Heart left ventricle (tissue), 13 donors: ENCODE data around the gene CHMP5.

Experiments
- POLR2A ChIP-seq, 2 donors: fragments of 450-650 bp; IDR thresholded peaks; one replicate each; pipeline ENCODE4 v1.6.1; 2017; ENCODE audit warnings: antibody characterized with exemption in 2 of 2, mild to moderate bottlenecking in 2 of 2, moderate library complexity in 2 of 2
- TF ChIP-seq, protein P1 (sequence below), 12 donors: fragments of 200-600 bp; sonication (generic) in 4 of 12; IDR thresholded peaks; one replicate each; pipeline versions ENCODE4 v1.5.0 to v1.8.0; 2018 to 2022; ENCODE audit warnings: antibody characterized with exemption in 12 of 12, mild to moderate bottlenecking in 5 of 12
- donor health status: ischemic (EF 13 %, LVEDD 7.1; RV severe dilation, severe dysfunction).
- donor health status: DM: no; HTN: yes; CAD: no.
- donor health status: DM: no; HTN: no; CAD: no.
- donor health status: ischemic (EF 25% LVEDD 6.9; RV normal size, moderate dysfunction).
- donor health status: ischemic (EF 25% LVEDD 5.7; RV mildly dilated, moderate dysfunction).
- donor health status: ischemic (EF 35%, LVEDD 5.7; RV mildly dilated, moderate dysfunction).
- donor health status: nonischemic (EF 11% LVEDD 7.7; RV severe dilation, severe dysfunction).
- donor health status: DM: yes; HTN: yes; CAD: no.
- donor health status: PGD.
- donor health status: ischemic (EF 29% LVEDD 5.4; RV normal size, mild dysfunction).
- donor health status: nonischemic (EF 23%, LVEDD 6.1; RV moderate dilation, normal function).

DNA sequence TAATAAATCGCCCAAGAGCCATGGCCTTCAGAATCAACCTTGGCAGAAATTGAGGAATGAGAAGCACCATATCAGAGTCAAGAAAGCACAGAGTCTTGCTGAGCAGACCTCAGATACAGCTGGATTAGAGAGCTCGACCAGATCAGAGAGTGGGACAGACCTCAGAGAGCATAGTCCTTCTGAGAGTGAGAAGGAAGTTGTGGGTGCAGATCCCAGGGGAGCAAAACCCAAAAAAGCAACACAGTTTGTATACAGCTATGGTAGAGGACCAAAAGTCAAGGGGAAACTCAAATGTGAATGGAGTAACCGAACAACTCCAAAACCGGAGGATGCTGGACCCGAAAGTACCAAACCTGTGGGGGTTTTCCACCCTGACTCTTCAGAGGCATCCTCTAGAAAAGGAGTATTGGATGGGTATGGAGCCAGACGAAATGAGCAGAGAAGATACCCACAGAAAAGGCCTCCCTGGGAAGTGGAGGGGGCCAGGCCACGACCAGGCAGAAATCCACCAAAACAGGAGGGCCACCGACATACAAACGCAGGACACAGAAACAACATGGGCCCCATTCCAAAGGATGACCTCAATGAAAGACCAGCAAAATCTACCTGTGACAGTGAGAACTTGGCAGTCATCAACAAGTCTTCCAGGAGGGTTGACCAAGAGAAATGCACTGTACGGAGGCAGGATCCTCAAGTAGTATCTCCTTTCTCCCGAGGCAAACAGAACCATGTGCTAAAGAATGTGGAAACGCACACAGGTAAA lies 30.0 kb downstream of the CHMP5 start:
- TF ChIP-seq, protein P1, sequence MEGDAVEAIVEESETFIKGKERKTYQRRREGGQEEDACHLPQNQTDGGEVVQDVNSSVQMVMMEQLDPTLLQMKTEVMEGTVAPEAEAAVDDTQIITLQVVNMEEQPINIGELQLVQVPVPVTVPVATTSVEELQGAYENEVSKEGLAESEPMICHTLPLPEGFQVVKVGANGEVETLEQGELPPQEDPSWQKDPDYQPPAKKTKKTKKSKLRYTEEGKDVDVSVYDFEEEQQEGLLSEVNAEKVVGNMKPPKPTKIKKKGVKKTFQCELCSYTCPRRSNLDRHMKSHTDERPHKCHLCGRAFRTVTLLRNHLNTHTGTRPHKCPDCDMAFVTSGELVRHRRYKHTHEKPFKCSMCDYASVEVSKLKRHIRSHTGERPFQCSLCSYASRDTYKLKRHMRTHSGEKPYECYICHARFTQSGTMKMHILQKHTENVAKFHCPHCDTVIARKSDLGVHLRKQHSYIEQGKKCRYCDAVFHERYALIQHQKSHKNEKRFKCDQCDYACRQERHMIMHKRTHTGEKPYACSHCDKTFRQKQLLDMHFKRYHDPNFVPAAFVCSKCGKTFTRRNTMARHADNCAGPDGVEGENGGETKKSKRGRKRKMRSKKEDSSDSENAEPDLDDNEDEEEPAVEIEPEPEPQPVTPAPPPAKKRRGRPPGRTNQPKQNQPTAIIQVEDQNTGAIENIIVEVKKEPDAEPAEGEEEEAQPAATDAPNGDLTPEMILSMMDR (IDR thresholded peaks at IDR 0.05) = no peak
- no peak for TF ChIP-seq POLR2A (IDR thresholded peaks at IDR 0.05)
